Left lung (tissue), 10 donors: Measurements from ENCODE around the gene CTNND2. TPM values are rescaled to one million over a fixed set of nuclear protein-coding genes. Genes with fewer than 3 reads are reported as not detected.
"Not testable (repeated sequence)": the region's sequence is repeated elsewhere in the genome, so short reads cannot be mapped to it uniquely, and the experiment has no call there.

Source experiments
- ATAC-seq: fragments of 200-7000 bp; cut with Tn5 transposase; one replicate; pipeline ENCODE4 v1.9.1; 2020; ENCODE audit warnings: moderate library complexity
- DNase-seq, 4 donors: peaks; one replicate each; pipeline ENCODE4 v3.0.0-alpha.2; 2013 to 2020
- H3K27ac ChIP-seq, 2 donors: fragments of 200-600 bp; sonication (generic) in 1 of 2; one replicate each; pipeline versions ENCODE4 v1.5.0 to v1.8.0; 2020 to 2021
- H3K27me3 ChIP-seq, 2 donors: fragments of 200-600 bp; sonication (generic) in 1 of 2; one replicate each; pipeline versions ENCODE4 v1.5.0 to v1.8.0; 2020 to 2021
- H3K36me3 ChIP-seq, 2 donors: fragments of 200-600 bp; sonication (generic) in 1 of 2; one replicate each; pipeline versions ENCODE4 v1.5.0 to v1.8.0; 2020 to 2021
- H3K4me1 ChIP-seq, 2 donors: fragments of 200-600 bp; one replicate each; pipeline ENCODE4 v1.8.0; 2021
- H3K4me3 ChIP-seq, 2 donors: fragments of 200-600 bp; sonication (generic) in 1 of 2; one replicate each; pipeline versions ENCODE4 v1.5.0 to v1.8.0; 2020 to 2021; ENCODE audit warnings: mild to moderate bottlenecking in 1 of 2
- H3K9me3 ChIP-seq, 2 donors: fragments of 200-600 bp; sonication (generic) in 1 of 2; one replicate each; pipeline versions ENCODE4 v1.5.0 to v1.8.0; 2020 to 2021
- intact Hi-C, 2 donors: fragments of 100-400 bp; cut with DNase I; formaldehyde crosslinking; loops; one replicate each; pipeline versions ENCODE4 v1.11.2 to v1.14.2; 2022
- polyA plus RNA-seq, 6 donors: library from polyadenylated mRNA; unstranded; fragments of 120-200 nt; gene quantifications; one replicate each; pipeline ENCODE4 v1.2.1, GENCODE V29; 2013; ENCODE audit not compliant: insufficient read length in 6 of 6
- total RNA-seq, 2 donors: library from RNA; stranded (reverse); fragmentation: NEBNext Ultra II Directional; extraction: Animal tissue kit (Norgen Biotek cat#: 25700); gene quantifications; one replicate each; pipeline ENCODE4 v1.2.1, GENCODE V29; 2021
- TF ChIP-seq, protein P1 (sequence below), 2 donors: fragments of 200-600 bp; sonication (generic) in 1 of 2; IDR thresholded peaks; one replicate each; pipeline versions ENCODE4 v1.5.0 to v1.8.0; 2021; ENCODE audit warnings: antibody characterized with exemption in 2 of 2
- donor health status: DM: no; HTN: yes; CAD: no.
- donor health status: DM: no; HTN: no; CAD: no.

Gene CTNND2
- total and polyA plus RNA-seq, 8 donors = 1.2 to 4.2 (median 2.2) TPM; not detected in 1

DNA sequence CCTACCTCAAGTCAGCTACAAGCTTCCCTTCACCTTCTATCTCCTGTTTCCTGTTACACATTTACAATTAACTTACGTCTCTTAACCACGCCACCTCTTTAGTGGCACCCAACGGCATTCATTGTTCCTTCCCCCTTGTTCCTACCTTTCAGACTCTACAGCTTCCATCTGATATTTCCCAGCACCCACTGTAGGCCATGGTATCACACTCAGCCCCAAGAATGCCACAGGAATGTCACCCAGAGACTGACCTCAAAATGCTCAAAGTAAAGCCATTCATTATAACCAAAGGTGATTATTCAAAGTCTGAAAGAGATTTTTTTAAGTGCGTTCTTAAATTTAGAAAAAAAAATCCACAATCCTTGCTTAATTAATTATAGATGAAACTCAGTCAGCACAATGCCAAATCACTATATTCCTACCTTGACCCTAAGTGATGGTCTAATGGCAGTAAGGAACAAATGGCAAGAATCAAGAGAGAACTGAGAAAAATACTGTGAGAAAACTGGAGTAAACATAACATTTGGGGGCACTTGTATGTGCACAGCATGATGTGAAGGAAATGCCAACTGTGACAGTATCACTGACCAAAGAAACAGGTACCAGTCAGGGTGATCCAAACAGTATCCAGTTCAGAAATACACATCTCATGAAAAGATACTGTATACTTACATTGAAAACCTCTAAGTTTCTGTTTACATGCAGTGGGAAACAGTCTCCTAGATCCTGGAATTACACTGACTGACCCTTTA lies 52.1 kb downstream of the CTNND2 start:
- intact Hi-C loops = no loop called here
- ATAC-seq = no peak

DNA sequence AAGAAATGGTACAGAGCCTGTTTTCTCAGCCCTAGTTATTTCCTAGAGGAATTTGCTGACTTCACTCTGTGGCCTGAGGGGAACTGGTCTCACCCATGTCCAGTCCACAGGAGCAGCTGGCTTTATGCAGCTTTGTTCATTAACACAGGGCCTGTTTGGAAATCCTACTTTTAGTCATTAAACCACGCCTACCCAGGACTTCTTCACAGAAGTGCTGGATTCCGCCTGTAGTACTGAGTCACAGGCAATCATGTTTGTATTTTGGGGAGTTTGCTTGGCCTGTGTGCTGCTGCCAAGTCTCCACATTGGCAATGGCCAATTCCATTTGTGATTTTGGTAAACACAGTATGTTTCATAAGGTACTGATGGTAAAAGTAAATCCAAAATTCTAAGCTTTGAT lies 52.8 kb downstream of the CTNND2 start:
- peak; percentile 81 for ATAC-seq
- H3K27me3 ChIP-seq = no peaks in the 10 kb centered on the region
- no peaks in the 10 kb centered on the region for H3K4me1 ChIP-seq
- H3K9me3 ChIP-seq = no peaks in the 10 kb centered on the region
- intact Hi-C loops = no loop called here
- DNase-seq = no peak
- no peak overlapping the region for H3K27ac ChIP-seq
- no peak overlapping the region for H3K4me3 ChIP-seq
- TF ChIP-seq, protein P1, sequence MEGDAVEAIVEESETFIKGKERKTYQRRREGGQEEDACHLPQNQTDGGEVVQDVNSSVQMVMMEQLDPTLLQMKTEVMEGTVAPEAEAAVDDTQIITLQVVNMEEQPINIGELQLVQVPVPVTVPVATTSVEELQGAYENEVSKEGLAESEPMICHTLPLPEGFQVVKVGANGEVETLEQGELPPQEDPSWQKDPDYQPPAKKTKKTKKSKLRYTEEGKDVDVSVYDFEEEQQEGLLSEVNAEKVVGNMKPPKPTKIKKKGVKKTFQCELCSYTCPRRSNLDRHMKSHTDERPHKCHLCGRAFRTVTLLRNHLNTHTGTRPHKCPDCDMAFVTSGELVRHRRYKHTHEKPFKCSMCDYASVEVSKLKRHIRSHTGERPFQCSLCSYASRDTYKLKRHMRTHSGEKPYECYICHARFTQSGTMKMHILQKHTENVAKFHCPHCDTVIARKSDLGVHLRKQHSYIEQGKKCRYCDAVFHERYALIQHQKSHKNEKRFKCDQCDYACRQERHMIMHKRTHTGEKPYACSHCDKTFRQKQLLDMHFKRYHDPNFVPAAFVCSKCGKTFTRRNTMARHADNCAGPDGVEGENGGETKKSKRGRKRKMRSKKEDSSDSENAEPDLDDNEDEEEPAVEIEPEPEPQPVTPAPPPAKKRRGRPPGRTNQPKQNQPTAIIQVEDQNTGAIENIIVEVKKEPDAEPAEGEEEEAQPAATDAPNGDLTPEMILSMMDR (IDR thresholded peaks at IDR 0.05) = no peak
- H3K36me3 ChIP-seq = peaks cover 0 to 2% of the 10 kb centered on the region in 2 donors

More for the DNA sequence above, 52.1 kb downstream of the CTNND2 start:
- Histone ChIP-seq H3K4me1 (no peaks in the 10 kb centered on the region), H3K27me3 (no peaks in the 10 kb centered on the region), H3K36me3 (peaks cover 0 to 2% of the 10 kb centered on the region in 2 donors), H3K4me3 (no peak overlapping the region), H3K27ac (no peak overlapping the region), H3K9me3 (no peaks in the 10 kb centered on the region)
- DNase-seq = no peak
- TF ChIP-seq, protein P1 (IDR thresholded peaks at IDR 0.05) = no peak

DNA sequence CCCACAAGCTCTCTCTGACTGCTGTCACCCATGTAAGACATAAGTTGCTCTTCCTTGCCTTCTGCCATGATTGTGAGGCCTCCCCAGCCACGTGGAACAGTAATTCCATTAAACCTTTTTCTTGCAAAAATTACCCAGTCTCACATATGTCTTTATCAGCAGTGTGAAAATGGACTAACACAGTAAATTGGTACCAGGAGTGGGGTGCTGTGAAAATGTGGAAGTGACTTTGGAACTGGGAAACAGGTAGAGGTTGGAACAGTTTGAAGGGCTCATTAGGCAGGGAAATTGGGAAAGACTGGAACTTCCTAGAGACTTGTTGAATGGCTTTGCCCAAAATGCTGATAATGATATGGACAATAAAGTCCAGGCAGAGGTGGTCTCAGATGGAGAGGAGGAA lies 75.7 kb downstream of the CTNND2 start:
- H3K36me3 ChIP-seq, ATAC-seq, H3K4me3 ChIP-seq, intact Hi-C loops, H3K4me1 ChIP-seq, H3K27me3 ChIP-seq, DNase-seq, H3K27ac ChIP-seq: not testable (repeated sequence)
- peaks cover 0 to 59% of the 10 kb centered on the region in 2 donors for H3K9me3 ChIP-seq

DNA sequence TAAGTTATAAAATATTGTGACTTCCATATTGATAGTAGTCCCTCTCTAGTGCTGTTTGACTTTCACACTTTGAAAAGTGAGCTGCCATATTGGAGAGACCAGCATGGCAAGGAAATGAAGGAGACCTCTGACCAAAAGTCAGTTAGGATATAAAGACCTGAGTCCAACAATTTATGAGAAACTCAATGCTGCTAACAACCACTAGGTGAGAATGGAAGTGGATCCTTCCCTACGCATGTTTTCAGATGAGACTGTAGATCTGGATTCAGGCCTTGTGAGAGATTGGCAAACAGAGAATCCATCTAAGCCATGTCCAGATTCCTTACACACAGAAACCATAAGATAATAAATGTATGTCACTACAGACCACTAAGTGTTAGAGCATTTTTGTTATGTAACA lies 81.6 kb downstream of the CTNND2 start:
- Histone ChIP-seq H3K36me3 (no peaks in the 10 kb centered on the region), H3K4me3 (no peak overlapping the region), H3K9me3 (peaks cover 0 to 31% of the 10 kb centered on the region in 2 donors), H3K27me3 (no peaks in the 10 kb centered on the region), H3K4me1 (no peaks in the 10 kb centered on the region), H3K27ac (no peak overlapping the region)
- TF ChIP-seq, protein P1 (IDR thresholded peaks at IDR 0.05) = no peak
- intact Hi-C loops = no loop called here
- ATAC-seq (no peak), DNase-seq (no peak)

DNA sequence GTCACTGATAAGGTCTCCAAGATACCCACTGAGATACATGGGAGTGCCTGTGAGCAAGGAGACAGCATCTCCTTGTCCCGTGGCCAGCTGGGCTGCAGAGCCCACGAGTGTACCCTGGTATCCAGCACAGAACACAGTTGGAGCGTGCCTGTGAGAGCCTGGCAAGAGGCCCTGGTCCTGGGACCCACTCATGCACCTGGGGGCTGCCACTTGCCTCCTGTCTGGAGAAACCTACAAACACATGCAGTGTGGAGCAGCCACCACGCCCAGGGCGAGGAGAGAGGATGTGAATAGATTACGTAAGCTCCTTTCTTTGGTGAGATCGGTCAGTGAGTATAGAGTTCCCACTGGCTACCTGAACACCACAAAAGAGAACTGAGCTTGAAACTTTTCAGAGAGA lies 88.3 kb downstream of the CTNND2 start:
- no peaks in the 10 kb centered on the region for H3K27me3 ChIP-seq
- no peaks in the 10 kb centered on the region for H3K36me3 ChIP-seq
- H3K4me1 ChIP-seq = no peaks in the 10 kb centered on the region
- TF ChIP-seq, protein P1 (IDR thresholded peaks at IDR 0.05) = no peak
- peak in 1 of 4 donors; percentile 68 for DNase-seq
- peaks cover 0 to 6% of the 10 kb centered on the region in 2 donors for H3K9me3 ChIP-seq
- no peak overlapping the region for H3K27ac ChIP-seq
- intact Hi-C loops = no loop called here
- H3K4me3 ChIP-seq = no peak overlapping the region
- no peak for ATAC-seq
